ENCODE data around the gene ANXA9. TPM values are rescaled to one million over a fixed set of nuclear protein-coding genes. Genes with fewer than 3 reads are reported as not detected.

Gene ANXA9
- total and polyA plus RNA-seq, 2 donors (not counting 1 experiment from before 2014, with no cell fraction given) = 0.07 to 0.62 TPM

- Histone ChIP-seq H3K4me2 (replicated peaks; ENCODE audit: low read depth, low read length, poor library complexity, severe bottlenecking) (no peak within 1 kb of the TSS), H3K9me3 (ENCODE audit: control extremely low read depth in 1 of 3, control insufficient read depth in 2 of 3, insufficient read depth in 1 of 3, low read length in 2 of 3) (no peaks in the 10 kb centered on the region), H2AFZ (ENCODE audit: insufficient read depth, low read depth, low read length, poor library complexity, severe bottlenecking) (no peak within 1 kb of the TSS), H3K36me3 (replicated peaks in 1 of 2; ENCODE audit: control extremely low read depth in 1 of 2, control insufficient read depth in 1 of 2, extremely low read depth in 1 of 2, insufficient read depth in 2 of 2, low read length in 1 of 2) (peaks cover 0 to 23% of the 10 kb centered on the region in 2 experiments), H3K9ac (ENCODE audit: low read length) (no peak within 1 kb of the TSS), H3K79me2 (ENCODE audit: control insufficient read depth, insufficient read depth, low read length) (no peaks in the 10 kb centered on the region), H3K4me3 (ENCODE audit: control extremely low read depth in 1 of 5, extremely low read depth in 1 of 5, insufficient read depth in 1 of 5, low read depth in 2 of 5, low read length in 4 of 5) (no peak within 1 kb of the TSS), H3K4me1 (ENCODE audit: control insufficient read depth in 2 of 2, insufficient read depth in 2 of 2, low read length in 2 of 2) (no peaks in the 10 kb centered on the region), H4K20me1 (ENCODE audit: control insufficient read depth, insufficient read depth, low read length, poor library complexity, severe bottlenecking) (no peaks in the 10 kb centered on the region), H3K27ac (ENCODE audit: low read length in 2 of 2) (no peak within 1 kb of the TSS), H3K27me3 (replicated peaks in 1 of 4; ENCODE audit: control extremely low read depth in 1 of 4, control insufficient read depth in 3 of 4, insufficient read depth in 4 of 4, low read length in 3 of 4) (no peaks in the 10 kb centered on the region)
- no CpG with 5 or more reads among the region's 2 CpGs for WGBS (ENCODE audit: insufficient coverage)
- DNase-seq = no peak
- H3K9me3 Mint-ChIP-seq (ENCODE audit: insufficient read depth) = no peaks in the 10 kb centered on the region
- ChIA-PET POLR2A (no interaction called here), CTCF (interaction anchor here (0.9 to 1.1 kb wide), 2 partner anchors 9 to 25 kb away, joined by 3 read pairs; no protein-coding TSS in a partner anchor)
- intact Hi-C loops (cut with micrococcal nuclease) = no loop called here
- TF ChIP-seq EZH2 (IDR thresholded peaks at IDR 0.05; ENCODE audit: borderline replicate concordance, insufficient read depth, low read depth, low read length, poor library complexity, severe bottlenecking) (no peak), CTCF (IDR thresholded peaks at IDR 0.05) (no peak)
- no peaks in the 10 kb centered on the region for H3K4me1 Mint-ChIP-seq
- no peak within 1 kb of the TSS for H3K4me3 Mint-ChIP-seq
- H3K27me3 Mint-ChIP-seq = no peaks in the 10 kb centered on the region
- ATAC-seq (ENCODE audit: low read depth) = no peak
- H3K27ac Mint-ChIP-seq = no peak within 1 kb of the TSS
These were observed 54.3 kb downstream of the ANXA9 start, which contains the start of gene BNIPL for GRCh38 chr1:151036356-151036755. BNIPL (plus strand) TSS chr1:151036586; CDS start chr1:151036726, 140 bp downstream.

GRCh38 chr1:151037032-151037431 is 54.9 kb downstream of the ANXA9 start:
- Mint-ChIP-seq H3K4me1 (no peaks in the 10 kb centered on the region), H3K4me3 (no peak overlapping the region), H3K9me3 (ENCODE audit: insufficient read depth) (no peaks in the 10 kb centered on the region), H3K27ac (no peak overlapping the region), H3K27me3 (no peaks in the 10 kb centered on the region)
- WGBS (ENCODE audit: insufficient coverage) = 100% methylated on average over 2 of the region's 6 CpGs
- H2AFZ ChIP-seq (ENCODE audit: insufficient read depth, low read depth, low read length, poor library complexity, severe bottlenecking) = no peak overlapping the region
- intact Hi-C loops (cut with micrococcal nuclease) = no loop called here
- H3K36me3 ChIP-seq (replicated peaks in 1 of 2; ENCODE audit: control extremely low read depth in 1 of 2, control insufficient read depth in 1 of 2, extremely low read depth in 1 of 2, insufficient read depth in 2 of 2, low read length in 1 of 2) = peaks cover 0 to 18% of the 10 kb centered on the region in 2 experiments
- H3K4me3 ChIP-seq (ENCODE audit: control extremely low read depth in 1 of 5, extremely low read depth in 1 of 5, insufficient read depth in 1 of 5, low read depth in 2 of 5, low read length in 4 of 5) = no peak overlapping the region
- ATAC-seq (ENCODE audit: low read depth) = no peak
- H3K4me2 ChIP-seq (replicated peaks; ENCODE audit: low read depth, low read length, poor library complexity, severe bottlenecking) = no peak overlapping the region
- H3K9ac ChIP-seq (ENCODE audit: low read length) = no peak overlapping the region
- H3K27ac ChIP-seq (ENCODE audit: low read length in 2 of 2) = no peak overlapping the region
- no peaks in the 10 kb centered on the region for H3K27me3 ChIP-seq (replicated peaks in 1 of 4; ENCODE audit: control extremely low read depth in 1 of 4, control insufficient read depth in 3 of 4, insufficient read depth in 4 of 4, low read length in 3 of 4)
- H4K20me1 ChIP-seq (ENCODE audit: control insufficient read depth, insufficient read depth, low read length, poor library complexity, severe bottlenecking) = no peaks in the 10 kb centered on the region
- no peaks in the 10 kb centered on the region for H3K9me3 ChIP-seq (ENCODE audit: control extremely low read depth in 1 of 3, control insufficient read depth in 2 of 3, insufficient read depth in 1 of 3, low read length in 2 of 3)
- TF ChIP-seq EZH2 (IDR thresholded peaks at IDR 0.05; ENCODE audit: borderline replicate concordance, insufficient read depth, low read depth, low read length, poor library complexity, severe bottlenecking) = no peak
- no peaks in the 10 kb centered on the region for H3K4me1 ChIP-seq (ENCODE audit: control insufficient read depth in 2 of 2, insufficient read depth in 2 of 2, low read length in 2 of 2)
- CTCF ChIA-PET = interaction anchor here (0.9 to 1.1 kb wide), 2 partner anchors 8 to 25 kb away, joined by 3 read pairs; no protein-coding TSS in a partner anchor
- DNase-seq = no peak
- no peaks in the 10 kb centered on the region for H3K79me2 ChIP-seq (ENCODE audit: control insufficient read depth, insufficient read depth, low read length)
- POLR2A ChIA-PET = no interaction called here

All from B cell (primary cell).